Neutrophil (primary cell): ENCODE measurements around the gene UBAC1.

Source experiments
- H3K27ac ChIP-seq: fragments of 200-600 bp; sonication (generic); 2 replicates; pipeline ENCODE4 v1.5.1; 2016; ENCODE audit warnings: mild to moderate bottlenecking, moderate library complexity
- H3K27me3 ChIP-seq: fragments of 200-600 bp; sonication (generic); 2 replicates; pipeline ENCODE4 v1.6.0; 2016; ENCODE audit warnings: mild to moderate bottlenecking
- H3K36me3 ChIP-seq: fragments of 200-600 bp; sonication (generic); 2 replicates; pipeline ENCODE4 v1.5.1; 2017
- H3K4me1 ChIP-seq, 2 experiments: fragments of 200-600 bp in 1 of 2; sonication (generic) in 1 of 2; 1 replicate in 1 of 2; 2 replicates in 1 of 2; pipeline versions ENCODE4 v1.5.1 to v1.6.1; 2013 to 2016; ENCODE audit warnings: low read depth in 1 of 2, low read length in 1 of 2, mild to moderate bottlenecking in 1 of 2, moderate library complexity in 1 of 2; ENCODE audit not compliant: control insufficient read depth in 1 of 2, insufficient read depth in 1 of 2
- H3K4me3 ChIP-seq, 2 experiments: fragments of 200-600 bp in 1 of 2; sonication (generic) in 1 of 2; 1 replicate in 1 of 2; 2 replicates in 1 of 2; pipeline ENCODE4 v1.5.1; 2013 to 2016; ENCODE audit warnings: low read depth in 1 of 2, low read length in 1 of 2, mild to moderate bottlenecking in 1 of 2, moderate library complexity in 1 of 2
- H3K9me3 ChIP-seq: fragments of 200-600 bp; sonication (generic); 2 replicates; pipeline ENCODE4 v1.5.1; 2016
- TF ChIP-seq, protein P1 (sequence below): fragments of 200-600 bp; sonication (generic); IDR thresholded peaks from 2 replicates; pipeline ENCODE4 v1.5.1; 2016; ENCODE audit warnings: antibody characterized with exemption

UBAC1 gene

DNA sequence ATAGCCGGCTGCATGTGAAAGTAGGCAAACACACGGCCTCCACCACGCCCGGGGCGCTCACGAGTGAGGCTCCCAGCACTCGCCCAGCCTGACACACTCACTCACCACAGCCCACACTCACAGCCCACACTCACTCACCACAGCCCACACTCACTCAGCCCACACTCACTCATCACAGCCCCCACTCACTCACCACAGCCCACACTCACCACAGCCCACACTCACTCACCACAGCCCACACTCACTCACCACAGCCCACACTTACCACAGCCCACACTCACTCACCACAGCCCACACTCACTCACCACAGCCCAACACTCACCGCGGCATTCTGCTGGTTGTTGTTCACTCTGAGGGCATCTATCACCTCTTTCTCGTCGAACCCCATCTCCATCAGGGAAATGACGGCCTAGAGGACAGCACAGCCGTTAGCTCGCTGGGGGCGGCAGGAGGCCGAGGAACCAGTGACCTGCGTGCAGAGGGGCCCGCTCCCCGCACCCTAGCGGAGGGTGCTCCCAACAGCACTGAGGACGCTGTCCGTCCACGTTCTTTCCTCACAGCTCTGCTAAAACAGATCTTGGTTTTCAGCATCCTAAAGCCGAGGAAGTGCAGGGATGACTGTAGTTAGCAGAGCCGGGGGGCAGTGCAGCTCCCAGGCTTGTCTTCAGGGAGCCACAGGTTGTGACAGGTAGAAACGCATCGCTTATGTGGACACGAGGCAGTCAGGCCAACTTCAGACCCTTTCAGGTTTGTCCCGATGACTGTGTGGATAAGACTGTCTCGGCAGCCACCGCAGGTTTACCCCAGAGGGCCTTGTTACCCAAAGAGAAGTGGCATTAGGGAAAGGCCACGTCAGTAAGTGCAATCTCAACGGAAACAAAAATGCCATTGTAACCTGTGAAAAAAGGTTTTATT is 21.6 kb downstream of the UBAC1 start:
- TF ChIP-seq, protein P1, sequence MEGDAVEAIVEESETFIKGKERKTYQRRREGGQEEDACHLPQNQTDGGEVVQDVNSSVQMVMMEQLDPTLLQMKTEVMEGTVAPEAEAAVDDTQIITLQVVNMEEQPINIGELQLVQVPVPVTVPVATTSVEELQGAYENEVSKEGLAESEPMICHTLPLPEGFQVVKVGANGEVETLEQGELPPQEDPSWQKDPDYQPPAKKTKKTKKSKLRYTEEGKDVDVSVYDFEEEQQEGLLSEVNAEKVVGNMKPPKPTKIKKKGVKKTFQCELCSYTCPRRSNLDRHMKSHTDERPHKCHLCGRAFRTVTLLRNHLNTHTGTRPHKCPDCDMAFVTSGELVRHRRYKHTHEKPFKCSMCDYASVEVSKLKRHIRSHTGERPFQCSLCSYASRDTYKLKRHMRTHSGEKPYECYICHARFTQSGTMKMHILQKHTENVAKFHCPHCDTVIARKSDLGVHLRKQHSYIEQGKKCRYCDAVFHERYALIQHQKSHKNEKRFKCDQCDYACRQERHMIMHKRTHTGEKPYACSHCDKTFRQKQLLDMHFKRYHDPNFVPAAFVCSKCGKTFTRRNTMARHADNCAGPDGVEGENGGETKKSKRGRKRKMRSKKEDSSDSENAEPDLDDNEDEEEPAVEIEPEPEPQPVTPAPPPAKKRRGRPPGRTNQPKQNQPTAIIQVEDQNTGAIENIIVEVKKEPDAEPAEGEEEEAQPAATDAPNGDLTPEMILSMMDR, result no peak
- Histone ChIP-seq H3K27ac (no peak overlapping the region), H3K27me3 (no peaks in the 10 kb centered on the region), H3K9me3 (no peaks in the 10 kb centered on the region), H3K4me1 (no peaks in the 10 kb centered on the region), H3K36me3 (peaks cover 81% of the 10 kb centered on the region), H3K4me3 (no peak overlapping the region)

DNA sequence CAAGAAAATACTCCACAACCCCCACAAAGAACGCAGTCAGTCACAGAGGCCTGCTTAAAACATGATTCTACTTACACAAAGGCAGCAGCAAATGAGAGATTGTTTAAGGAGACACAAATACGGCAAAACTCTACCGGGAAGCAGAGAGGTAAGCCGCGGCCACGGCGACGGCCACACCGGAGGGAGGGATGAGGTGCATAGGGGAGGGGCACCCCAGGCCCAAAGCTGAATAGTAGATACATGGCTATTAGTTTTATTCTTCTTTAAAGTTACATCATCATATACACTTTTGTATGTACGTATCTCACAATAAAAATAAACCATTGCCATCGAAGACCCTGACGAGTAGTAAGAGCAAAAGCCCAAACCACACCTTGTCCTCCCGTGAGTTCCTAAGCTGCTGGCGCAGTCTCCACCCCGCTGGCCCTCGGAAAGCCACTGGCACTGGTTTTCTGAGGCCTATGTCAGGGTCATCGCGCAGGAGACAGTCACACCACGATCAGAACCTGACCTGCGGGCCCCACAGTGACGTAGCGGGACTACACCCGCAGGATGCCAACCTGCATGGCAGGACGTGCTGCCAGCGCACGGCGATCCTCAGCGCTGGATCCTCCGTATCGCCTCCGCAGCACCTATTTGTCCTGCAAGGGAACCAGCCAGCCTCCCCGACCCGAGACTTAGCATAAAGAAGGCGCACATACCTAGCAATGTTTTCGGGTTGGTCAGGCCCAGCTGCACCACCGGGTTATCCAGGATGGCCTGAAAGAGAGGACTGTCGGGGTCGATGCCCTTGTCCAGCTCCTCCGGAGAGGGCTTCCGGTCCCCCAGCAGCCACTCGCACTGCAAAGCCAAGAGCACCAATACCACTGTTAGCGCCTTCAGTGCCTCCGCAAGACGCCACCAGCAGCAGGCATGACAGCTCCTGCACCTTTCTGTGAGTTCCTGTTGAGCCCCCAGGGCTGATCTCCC is 23.4 kb downstream of the UBAC1 start:
- TF ChIP-seq, protein P1, result no peak
- Histone ChIP-seq H3K4me3 (no peak overlapping the region), H3K27me3 (no peaks in the 10 kb centered on the region), H3K9me3 (no peaks in the 10 kb centered on the region), H3K4me1 (no peaks in the 10 kb centered on the region), H3K36me3 (peaks cover 79% of the 10 kb centered on the region), H3K27ac (no peak overlapping the region)

DNA sequence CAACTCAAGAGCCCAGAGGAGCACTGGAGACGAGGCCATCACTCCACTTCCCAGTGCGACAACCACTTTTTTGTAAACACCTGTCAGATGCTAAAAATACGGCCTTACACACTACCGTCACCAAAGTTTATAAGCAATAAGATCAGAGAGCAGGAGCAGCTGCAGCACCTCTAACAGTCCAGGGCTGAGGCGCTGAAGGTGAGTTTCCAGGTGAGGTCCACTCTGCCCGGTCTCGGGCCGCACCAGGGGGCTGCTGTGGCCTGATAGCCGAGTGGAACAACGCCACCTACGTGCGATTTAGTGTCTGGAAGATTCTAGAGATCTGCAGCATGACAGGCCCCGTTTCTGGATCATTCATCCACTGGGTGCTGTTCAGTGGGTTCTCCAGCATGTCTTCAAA is 28.1 kb downstream of the UBAC1 start:
- no peak overlapping the region for H3K27ac ChIP-seq
- no peaks in the 10 kb centered on the region for H3K4me1 ChIP-seq
- peaks cover 85% of the 10 kb centered on the region for H3K36me3 ChIP-seq
- H3K4me3 ChIP-seq, result no peak overlapping the region
- TF ChIP-seq, protein P1, result no peak
- no peaks in the 10 kb centered on the region for H3K27me3 ChIP-seq
- no peaks in the 10 kb centered on the region for H3K9me3 ChIP-seq

- H3K36me3 ChIP-seq, result peaks cover 80% of the 10 kb centered on the region
- H3K27ac ChIP-seq, result no peak overlapping the region
- H3K4me3 ChIP-seq, result no peak overlapping the region
- TF ChIP-seq, protein P1, result no peak
- H3K4me1 ChIP-seq, result no peaks in the 10 kb centered on the region
- H3K27me3 ChIP-seq, result no peaks in the 10 kb centered on the region
- no peaks in the 10 kb centered on the region for H3K9me3 ChIP-seq
Measured at GRCh38 chr9:135932656-135933055, 28.5 kb downstream of the UBAC1 start.

GRCh38 chr9:135931349-135931820 is 29.8 kb downstream of the UBAC1 start:
- TF ChIP-seq, protein P1, result no peak
- Histone ChIP-seq H3K27me3 (no peaks in the 10 kb centered on the region), H3K4me3 (no peak overlapping the region), H3K36me3 (peaks cover 75% of the 10 kb centered on the region), H3K9me3 (no peaks in the 10 kb centered on the region), H3K4me1 (no peaks in the 10 kb centered on the region), H3K27ac (no peak overlapping the region)
